Sigmoid colon (tissue), 7 donors: ENCODE results near the gene NUP88. TPM values are rescaled to one million over a fixed set of nuclear protein-coding genes. Genes with fewer than 3 reads are reported as not detected.

Experiments used
- DNase-seq: peaks from one replicate; pipeline ENCODE4 v3.0.0-alpha.2; 2019
- H3K27ac ChIP-seq, 4 donors: fragments of 200-600 bp; sonication (generic); one replicate each; pipeline ENCODE4 v1.5.1; 2016 to 2019; ENCODE audit warnings: mild to moderate bottlenecking in 1 of 4
- H3K27me3 ChIP-seq, 3 donors: fragments of 200-600 bp; sonication (generic); one replicate each; pipeline ENCODE4 v1.5.1; 2019; ENCODE audit warnings: mild to moderate bottlenecking in 1 of 3
- H3K36me3 ChIP-seq, 4 donors: fragments of 200-600 bp; sonication (generic); one replicate each; pipeline ENCODE4 v1.5.1; 2016 to 2019
- H3K4me1 ChIP-seq, 4 donors: fragments of 200-600 bp; sonication (generic); one replicate each; pipeline ENCODE4 v1.5.1; 2017 to 2019
- H3K4me3 ChIP-seq, 4 donors: fragments of 200-600 bp; sonication (generic); one replicate each; pipeline ENCODE4 v1.5.1; 2017 to 2019; ENCODE audit warnings: mild to moderate bottlenecking in 2 of 4, moderate library complexity in 1 of 4
- H3K9me3 ChIP-seq, 4 donors: fragments of 200-600 bp in 3 of 4; sonication (generic) in 3 of 4; one replicate each; pipeline versions ENCODE4 v1.5.1 to v1.6.1; 2013 to 2019
- CTCF ChIP-seq, 4 experiments: fragments of 450-650 bp in 3 of 4; fragments of 200-600 bp in 1 of 4; IDR thresholded peaks; one replicate each; pipeline ENCODE4 v1.5.1; 2016 to 2019; ENCODE audit warnings: antibody characterized with exemption in 4 of 4, mild to moderate bottlenecking in 3 of 4, moderate library complexity in 2 of 4
- EP300 ChIP-seq, 4 donors: sonication (generic); formaldehyde crosslinking; IDR thresholded peaks; one replicate each; pipeline ENCODE4 v1.6.1; 2017; ENCODE audit warnings: antibody characterized with exemption in 4 of 4
- POLR2A ChIP-seq, 2 donors: fragments of 450-650 bp; IDR thresholded peaks; one replicate each; pipeline ENCODE4 v1.6.1; 2016; ENCODE audit warnings: antibody characterized with exemption in 2 of 2, mild to moderate bottlenecking in 2 of 2, moderate library complexity in 2 of 2
- POLR2AphosphoS5 ChIP-seq, 4 donors: sonication (generic); formaldehyde crosslinking; IDR thresholded peaks; one replicate each; pipeline ENCODE4 v1.6.1; 2017; ENCODE audit warnings: antibody characterized with exemption in 4 of 4
- WGBS, 2 donors: extraction: QIAGEN DNeasy Blood & Tissue Kit; methylation state at CpG; one replicate each; pipeline ENCODE4 v1.1.7; 2013; 5-methylcytosine and 5-hydroxymethylcytosine counted together
- intact Hi-C: fragments of 100-400 bp; cut with DNase I; formaldehyde crosslinking; loops from one replicate; pipeline ENCODE4 v1.15.1; 2023
- polyA plus RNA-seq, 3 donors: library from polyadenylated mRNA; stranded (reverse); fragments of 200-250 nt; gene quantifications; one replicate each; pipeline ENCODE4 v1.2.3, GENCODE V29; 2013
- total RNA-seq, 4 donors: library from RNA; depleted of rRNA; stranded (reverse); fragments of >200 nt; gene quantifications; one replicate each; pipeline ENCODE4 v1.1.0, GENCODE V29; 2016
- donor health status: healthy with polysubstance abuse.
- donor health status: Bipolar disorder and iron deficiency.
- donor health status: healthy.

The NUP88 gene
- total and polyA plus RNA-seq, 7 donors = 39.1 to 82.9 (median 60.7) TPM

DNA sequence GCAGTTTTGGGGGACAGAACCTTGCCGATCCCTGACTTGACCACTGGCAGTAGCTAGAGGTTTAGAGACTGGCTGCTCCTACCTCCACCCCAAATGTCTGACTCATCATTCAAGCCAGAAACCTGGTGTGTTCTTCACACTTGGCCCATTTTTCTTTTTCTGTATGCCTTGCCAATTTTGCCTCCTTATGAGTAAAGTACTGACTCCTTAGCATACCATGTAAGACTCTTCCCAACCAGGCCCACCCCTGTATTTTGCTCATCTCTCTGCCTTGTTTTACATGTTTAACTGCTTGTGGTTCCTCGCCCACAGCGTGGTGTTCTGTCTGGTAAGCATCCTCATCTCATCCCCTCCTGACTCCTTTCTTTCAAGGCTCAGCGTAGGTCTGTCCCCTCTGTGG lies 37.9 kb downstream of the NUP88 start:
- no peak for DNase-seq
- Histone ChIP-seq H3K36me3 (peaks cover 26 to 100% (median 67%) of the 10 kb centered on the region in 4 donors), H3K27ac (no peak overlapping the region), H3K4me3 (no peak overlapping the region), H3K27me3 (no peaks in the 10 kb centered on the region), H3K4me1 (no peaks in the 10 kb centered on the region), H3K9me3 (no peaks in the 10 kb centered on the region)
- intact Hi-C loops = no loop called here
- 95% methylated on average over 4 of the region's 4 CpGs for WGBS, 2 donors
- no peak for TF ChIP-seq POLR2AphosphoS5 (IDR thresholded peaks at IDR 0.05)
- TF ChIP-seq POLR2A (IDR thresholded peaks at IDR 0.05) = no peak
- no peak for TF ChIP-seq CTCF (IDR thresholded peaks at IDR 0.05)
- TF ChIP-seq EP300 (IDR thresholded peaks at IDR 0.05) = no peak

DNA sequence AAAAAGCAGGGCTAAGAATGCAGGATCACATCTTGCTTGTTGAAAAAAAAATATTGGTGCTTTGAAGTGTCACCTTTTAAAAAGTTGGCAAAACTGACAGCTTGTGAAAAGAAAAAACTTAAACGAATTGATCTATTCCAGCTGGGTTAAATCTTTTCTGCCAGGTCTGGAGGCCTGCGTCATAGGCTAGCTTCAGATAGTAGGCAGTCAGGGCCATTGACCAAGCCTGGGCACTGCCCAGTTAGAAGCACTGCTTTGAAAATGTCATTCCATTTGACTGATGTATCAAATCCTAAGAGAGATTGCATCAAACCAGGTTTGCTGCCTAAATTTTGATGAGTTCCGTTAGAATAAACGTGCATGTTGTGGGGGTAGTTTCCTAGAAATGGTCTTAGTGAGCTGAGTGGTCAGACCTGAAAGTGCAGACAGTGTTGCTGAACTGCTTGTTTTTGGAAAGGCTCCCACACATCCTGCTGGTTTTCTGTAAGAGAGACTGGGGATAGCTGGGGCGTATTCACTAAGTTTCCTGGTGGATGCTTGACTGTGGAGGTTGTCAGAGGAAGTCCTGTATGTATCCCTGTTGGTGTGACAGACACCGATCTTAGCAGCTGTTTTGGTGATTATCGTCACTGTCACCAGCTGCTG lies 38.8 kb downstream of the NUP88 start:
- H3K27ac ChIP-seq = peak overlapping the region in 1 of 4 donors; percentile 3

GRCh38 chr17:5379351-5380107 lies 39.9 kb downstream of the NUP88 start:
- DNase-seq = no peak
- TF ChIP-seq EP300 (IDR thresholded peaks at IDR 0.05) (no peak), POLR2AphosphoS5 (IDR thresholded peaks at IDR 0.05) (no peak), POLR2A (IDR thresholded peaks at IDR 0.05) (no peak), CTCF (IDR thresholded peaks at IDR 0.05) (no peak)
- Histone ChIP-seq H3K9me3 (no peaks in the 10 kb centered on the region), H3K27ac (no peak overlapping the region), H3K36me3 (peaks cover 26 to 100% (median 63%) of the 10 kb centered on the region in 4 donors), H3K27me3 (no peaks in the 10 kb centered on the region), H3K4me1 (no peaks in the 10 kb centered on the region), H3K4me3 (no peak overlapping the region)
- WGBS, 2 donors = 89 to 94% methylated on average over 11 of the region's 11 CpGs
- intact Hi-C loops = no loop called here

More for the DNA sequence above, 38.8 kb downstream of the NUP88 start:
- Histone ChIP-seq H3K36me3 (peaks cover 26 to 100% (median 64%) of the 10 kb centered on the region in 4 donors), H3K4me1 (no peaks in the 10 kb centered on the region), H3K27me3 (no peaks in the 10 kb centered on the region), H3K4me3 (no peak overlapping the region), H3K9me3 (no peaks in the 10 kb centered on the region)
- intact Hi-C loops = no loop called here
- TF ChIP-seq POLR2A (IDR thresholded peaks at IDR 0.05) = no peak
- no peak for TF ChIP-seq EP300 (IDR thresholded peaks at IDR 0.05)
- TF ChIP-seq POLR2AphosphoS5 (IDR thresholded peaks at IDR 0.05) = no peak
- no peak for TF ChIP-seq CTCF (IDR thresholded peaks at IDR 0.05)
- 75 to 85% methylated on average over 7 of the region's 7 CpGs for WGBS, 2 donors
- DNase-seq = no peak

DNA sequence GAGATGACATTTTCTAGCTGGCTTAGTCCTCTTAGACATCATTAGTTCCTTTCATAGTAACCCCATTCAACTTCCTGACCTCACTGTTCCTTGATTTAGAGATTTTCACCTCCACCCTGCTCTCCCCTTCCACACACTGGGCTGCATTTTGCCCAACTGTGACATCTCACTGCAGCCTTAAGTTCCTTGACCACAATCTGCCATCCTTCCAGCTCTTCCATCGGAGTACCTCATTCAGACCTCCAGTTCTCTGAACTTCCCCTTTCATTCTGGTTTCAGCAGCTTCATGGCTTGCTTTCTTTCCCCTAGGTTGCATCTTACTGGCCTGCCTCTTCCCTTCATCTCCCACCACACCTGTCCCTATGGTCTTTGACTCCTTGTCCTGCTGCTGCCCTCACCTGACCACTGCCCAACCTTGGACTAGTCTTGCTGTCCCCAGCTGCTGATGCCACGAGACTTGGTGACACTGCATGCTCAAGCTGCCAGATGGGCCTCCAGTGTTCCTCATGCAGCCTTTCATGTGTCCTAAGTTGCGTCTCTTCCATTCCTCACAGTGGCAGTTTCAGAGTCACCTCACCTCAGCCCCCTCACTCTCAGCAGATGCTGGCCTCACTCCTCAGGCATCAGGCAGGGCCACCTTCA lies 40.8 kb downstream of the NUP88 start:
- no peak overlapping the region for H3K4me3 ChIP-seq
- intact Hi-C loops = no loop called here
- H3K36me3 ChIP-seq = peaks cover 26 to 100% (median 61%) of the 10 kb centered on the region in 4 donors
- no peaks in the 10 kb centered on the region for H3K27me3 ChIP-seq
- no peaks in the 10 kb centered on the region for H3K4me1 ChIP-seq
- TF ChIP-seq POLR2AphosphoS5 (IDR thresholded peaks at IDR 0.05) (no peak), CTCF (IDR thresholded peaks at IDR 0.05) (no peak), EP300 (IDR thresholded peaks at IDR 0.05) (no peak), POLR2A (IDR thresholded peaks at IDR 0.05) (no peak)
- no peak overlapping the region for H3K27ac ChIP-seq
- 94% methylated on average over 3 of the region's 3 CpGs for WGBS, 2 donors
- H3K9me3 ChIP-seq = no peaks in the 10 kb centered on the region
- DNase-seq = no peak
